ENCODE measurements around the gene ADGRB2.

GRCh38 chr1:31736675-31737074 is 27.5 kb downstream of the ADGRB2 start:
- TF ChIP-seq, protein P1, sequence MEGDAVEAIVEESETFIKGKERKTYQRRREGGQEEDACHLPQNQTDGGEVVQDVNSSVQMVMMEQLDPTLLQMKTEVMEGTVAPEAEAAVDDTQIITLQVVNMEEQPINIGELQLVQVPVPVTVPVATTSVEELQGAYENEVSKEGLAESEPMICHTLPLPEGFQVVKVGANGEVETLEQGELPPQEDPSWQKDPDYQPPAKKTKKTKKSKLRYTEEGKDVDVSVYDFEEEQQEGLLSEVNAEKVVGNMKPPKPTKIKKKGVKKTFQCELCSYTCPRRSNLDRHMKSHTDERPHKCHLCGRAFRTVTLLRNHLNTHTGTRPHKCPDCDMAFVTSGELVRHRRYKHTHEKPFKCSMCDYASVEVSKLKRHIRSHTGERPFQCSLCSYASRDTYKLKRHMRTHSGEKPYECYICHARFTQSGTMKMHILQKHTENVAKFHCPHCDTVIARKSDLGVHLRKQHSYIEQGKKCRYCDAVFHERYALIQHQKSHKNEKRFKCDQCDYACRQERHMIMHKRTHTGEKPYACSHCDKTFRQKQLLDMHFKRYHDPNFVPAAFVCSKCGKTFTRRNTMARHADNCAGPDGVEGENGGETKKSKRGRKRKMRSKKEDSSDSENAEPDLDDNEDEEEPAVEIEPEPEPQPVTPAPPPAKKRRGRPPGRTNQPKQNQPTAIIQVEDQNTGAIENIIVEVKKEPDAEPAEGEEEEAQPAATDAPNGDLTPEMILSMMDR (conservative IDR thresholded peaks at IDR 0.05; ENCODE audit: low read length) = no peak
- no peak for TF ChIP-seq EZH2phosphoT487 (IDR thresholded peaks at IDR 0.05; ENCODE audit: borderline replicate concordance)

Data from Loucy (cell line).